Nephron (organoid): ENCODE measurements around the gene C16orf54.
"Not testable (repeated sequence)": the region's sequence is repeated elsewhere in the genome, so short reads cannot be mapped to it uniquely, and the experiment has no call there.

Source experiments
- H3K27ac Mint-ChIP-seq, 3 experiments: 2 replicates each; pipeline ENCODE4 v1.8.0; 2020; ENCODE audit warnings: mixed read lengths in 3 of 3, mild to moderate bottlenecking in 2 of 3, moderate library complexity in 1 of 3
- H3K27me3 Mint-ChIP-seq: 2 replicates; pipeline ENCODE4 v1.8.0; 2021; ENCODE audit warnings: low read depth, mild to moderate bottlenecking, moderate library complexity, mixed read lengths
- H3K36me3 Mint-ChIP-seq: 2 replicates; pipeline ENCODE4 v1.8.0; 2020; ENCODE audit warnings: low read depth, mixed read lengths
- H3K4me1 Mint-ChIP-seq: 2 replicates; pipeline ENCODE4 v1.8.0; 2020; ENCODE audit warnings: mixed read lengths
- H3K4me3 Mint-ChIP-seq, 3 experiments: 2 replicates each; pipeline ENCODE4 v1.8.0; 2020; ENCODE audit warnings: mild to moderate bottlenecking in 3 of 3, mixed read lengths in 3 of 3, moderate library complexity in 2 of 3
- H3K9me3 Mint-ChIP-seq: 2 replicates; pipeline ENCODE4 v1.8.0; 2020; ENCODE audit warnings: mixed read lengths
- CTCF ChIP-seq, 3 experiments: fragments of 200-600 bp; sonication (generic); IDR thresholded peaks; one replicate each; pipeline ENCODE4 v1.5.0; 2021; ENCODE audit warnings: antibody characterized with exemption in 3 of 3; ENCODE audit not compliant: unreplicated experiment in 3 of 3

Gene C16orf54

GRCh38 chr16:29769507-29769906, 23.7 kb upstream of the C16orf54 start:
- Mint-ChIP-seq H3K4me3 (no peak overlapping the region), H3K27me3 (peaks cover 5% of the 10 kb centered on the region), H3K27ac (no peak overlapping the region), H3K9me3 (no peaks in the 10 kb centered on the region), H3K4me1 (no peaks in the 10 kb centered on the region), H3K36me3 (no peaks in the 10 kb centered on the region)
- TF ChIP-seq CTCF (IDR thresholded peaks at IDR 0.05; ENCODE audit: unreplicated experiment in 3 of 3), result no peak

GRCh38 chr16:29767062-29767461, 21.3 kb upstream of the C16orf54 start:
- no peaks in the 10 kb centered on the region for H3K9me3 Mint-ChIP-seq
- H3K36me3 Mint-ChIP-seq, result no peaks in the 10 kb centered on the region
- H3K27me3 Mint-ChIP-seq, result peaks cover 5% of the 10 kb centered on the region
- no peak overlapping the region for H3K27ac Mint-ChIP-seq
- no peak for TF ChIP-seq CTCF (IDR thresholded peaks at IDR 0.05; ENCODE audit: unreplicated experiment in 3 of 3)
- no peaks in the 10 kb centered on the region for H3K4me1 Mint-ChIP-seq
- no peak overlapping the region for H3K4me3 Mint-ChIP-seq

- Mint-ChIP-seq H3K36me3 (no peaks in the 10 kb centered on the region), H3K9me3 (no peaks in the 10 kb centered on the region), H3K4me3 (no peak overlapping the region), H3K27me3 (peaks cover 5% of the 10 kb centered on the region), H3K4me1 (no peaks in the 10 kb centered on the region), H3K27ac (no peak overlapping the region)
- TF ChIP-seq CTCF (IDR thresholded peaks at IDR 0.05; ENCODE audit: unreplicated experiment in 3 of 3), result no peak
Measured at GRCh38 chr16:29766571-29766970, 20.8 kb upstream of the C16orf54 start.

- no peak overlapping the region for H3K27ac Mint-ChIP-seq
- H3K4me3 Mint-ChIP-seq, result no peak overlapping the region
- peaks cover 5% of the 10 kb centered on the region for H3K27me3 Mint-ChIP-seq
- no peaks in the 10 kb centered on the region for H3K4me1 Mint-ChIP-seq
- H3K36me3 Mint-ChIP-seq, result no peaks in the 10 kb centered on the region
- H3K9me3 Mint-ChIP-seq, result no peaks in the 10 kb centered on the region
- no peak for TF ChIP-seq CTCF (IDR thresholded peaks at IDR 0.05; ENCODE audit: unreplicated experiment in 3 of 3)
Measured at GRCh38 chr16:29765167-29766032, 19.6 kb upstream of the C16orf54 start.

- no peaks in the 10 kb centered on the region for H3K4me1 Mint-ChIP-seq
- H3K27ac Mint-ChIP-seq, result no peak overlapping the region
- no peak overlapping the region for H3K4me3 Mint-ChIP-seq
- no peaks in the 10 kb centered on the region for H3K36me3 Mint-ChIP-seq
- no peak for TF ChIP-seq CTCF (IDR thresholded peaks at IDR 0.05; ENCODE audit: unreplicated experiment in 3 of 3)
- no peaks in the 10 kb centered on the region for H3K27me3 Mint-ChIP-seq
- no peaks in the 10 kb centered on the region for H3K9me3 Mint-ChIP-seq
Measured at GRCh38 chr16:29763326-29763725, 17.5 kb upstream of the C16orf54 start.

GRCh38 chr16:29761882-29762281, 16.1 kb upstream of the C16orf54 start:
- Mint-ChIP-seq H3K27ac (no peak overlapping the region), H3K4me1 (no peaks in the 10 kb centered on the region), H3K9me3 (no peaks in the 10 kb centered on the region), H3K4me3 (no peak overlapping the region), H3K27me3 (no peaks in the 10 kb centered on the region), H3K36me3 (no peaks in the 10 kb centered on the region)
- TF ChIP-seq CTCF (IDR thresholded peaks at IDR 0.05; ENCODE audit: unreplicated experiment in 3 of 3), result no peak

GRCh38 chr16:29761280-29761651, 15.5 kb upstream of the C16orf54 start:
- H3K36me3 Mint-ChIP-seq, H3K27ac Mint-ChIP-seq, H3K4me1 Mint-ChIP-seq, H3K4me3 Mint-ChIP-seq, H3K9me3 Mint-ChIP-seq, H3K27me3 Mint-ChIP-seq: not testable (repeated sequence)
